ENCODE measurements around the gene PDXK.

GRCh38 chr21:43690346-43690745 is 28.6 kb upstream of the PDXK start:
- TF ChIP-seq EZH2phosphoT487 (IDR thresholded peaks at IDR 0.05; ENCODE audit: insufficient read depth, low read depth) (no peak), EZH2 (IDR thresholded peaks at IDR 0.05; ENCODE audit: insufficient read depth, poor library complexity, severe bottlenecking) (no peak)

All from GM23248 (cell line).